Endometrial microvascular endothelial cells (primary cell): ENCODE measurements around the gene PKNOX2. TPM values are rescaled to one million over a fixed set of nuclear protein-coding genes. Genes with fewer than 3 reads are reported as not detected.

ENCODE experiments used
- in situ Hi-C: cut with HindIII; loops from 2 replicates; pipeline ENCODE4 v1.10.0; 2017; ENCODE audit warnings: low sequenced_read_pairs, low pct_unique_long_range_greater_than_20kb; ENCODE audit errors: inconsistent ontology term
- total RNA-seq: library from RNA; depleted of rRNA; stranded (reverse); fragments of >200 nt; gene quantifications from one replicate; pipeline ENCODE4 v1.2.3, GENCODE V29; 2015; ENCODE audit errors: inconsistent ontology term

Gene PKNOX2
- total RNA-seq, 1 donor from 2014 or later: not detected

- in situ Hi-C loops: no loop called here
These were observed 291.3 kb downstream of the PKNOX2 start for GRCh38 chr11:125455851-125456250.

GRCh38 chr11:125457814-125458343, 293.3 kb downstream of the PKNOX2 start:
- in situ Hi-C loops: no loop called here

DNA sequence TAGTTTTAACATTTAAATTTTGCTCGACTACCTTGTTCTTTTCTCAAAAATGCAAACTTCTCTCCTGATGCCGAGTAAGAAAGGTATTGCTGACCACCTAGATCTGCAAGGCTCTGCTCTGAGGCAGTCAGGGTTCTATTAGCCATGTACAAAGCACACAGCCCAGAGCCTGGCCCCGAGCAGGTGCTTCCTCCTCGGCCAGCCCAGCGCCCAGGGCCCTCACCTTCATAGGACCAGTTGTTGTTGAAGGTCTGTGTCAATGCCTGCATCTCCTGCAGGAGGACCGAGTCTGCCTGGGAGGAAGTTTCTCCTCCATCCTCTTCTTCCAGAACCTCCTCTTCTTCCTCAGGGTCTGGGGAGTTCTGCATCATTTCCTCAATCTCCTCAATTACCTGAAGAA, 295.7 kb downstream of the PKNOX2 start:
- in situ Hi-C loops: no loop called here

DNA sequence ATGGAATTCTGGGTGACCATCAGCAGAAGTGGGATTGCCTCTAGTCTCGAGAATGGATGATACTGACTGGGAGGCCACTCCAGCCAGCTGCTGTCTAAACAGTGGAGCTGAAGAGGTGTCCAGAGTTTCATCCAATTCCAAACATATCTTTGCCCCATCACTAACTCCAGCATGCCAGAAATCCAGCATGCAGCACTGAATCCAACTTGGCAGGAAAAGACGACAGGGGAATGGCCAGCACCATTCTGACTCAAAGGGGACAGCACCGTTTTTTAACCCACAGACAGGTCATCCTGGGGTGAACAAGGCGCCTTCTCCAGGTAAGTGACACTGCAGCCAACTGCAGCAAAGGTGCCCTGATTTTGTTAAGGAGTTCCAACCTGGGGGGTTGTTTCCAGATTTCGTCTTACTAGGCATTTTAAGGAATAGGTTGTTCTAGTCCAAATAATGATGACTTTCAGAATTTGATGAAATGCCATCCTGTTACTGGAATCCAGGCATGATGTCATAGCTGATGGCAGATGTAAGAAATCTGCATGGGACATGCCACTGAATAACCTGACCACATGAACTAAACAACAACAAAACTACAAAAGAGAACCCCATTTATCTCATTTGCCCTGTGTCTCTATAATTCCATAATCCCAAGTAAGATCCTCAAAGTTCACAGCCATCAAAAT, 299.2 kb downstream of the PKNOX2 start:
- in situ Hi-C loops: no loop called here

DNA sequence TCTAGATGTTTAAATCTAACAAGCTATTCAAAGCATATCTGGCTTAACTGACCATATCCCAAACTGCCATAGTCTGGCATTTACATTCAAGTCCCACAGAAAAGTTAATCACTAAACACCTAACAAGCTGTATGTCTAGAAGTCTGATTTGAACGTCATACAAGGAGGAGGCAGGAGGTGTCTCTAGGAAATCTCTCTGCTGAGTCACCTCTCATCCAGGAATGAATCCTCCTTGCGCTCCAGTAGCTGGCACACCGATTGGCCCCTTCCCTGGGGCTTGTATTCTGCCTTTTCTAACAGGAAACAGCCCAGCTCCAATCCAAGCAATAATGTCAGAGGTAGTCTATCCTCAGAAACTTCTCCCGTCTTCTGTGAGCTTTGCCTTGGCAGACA, 299.7 kb downstream of the PKNOX2 start:
- in situ Hi-C loops: no loop called here

- in situ Hi-C loops: no loop called here
These were observed 300.1 kb downstream of the PKNOX2 start for GRCh38 chr11:125464666-125465065.

DNA sequence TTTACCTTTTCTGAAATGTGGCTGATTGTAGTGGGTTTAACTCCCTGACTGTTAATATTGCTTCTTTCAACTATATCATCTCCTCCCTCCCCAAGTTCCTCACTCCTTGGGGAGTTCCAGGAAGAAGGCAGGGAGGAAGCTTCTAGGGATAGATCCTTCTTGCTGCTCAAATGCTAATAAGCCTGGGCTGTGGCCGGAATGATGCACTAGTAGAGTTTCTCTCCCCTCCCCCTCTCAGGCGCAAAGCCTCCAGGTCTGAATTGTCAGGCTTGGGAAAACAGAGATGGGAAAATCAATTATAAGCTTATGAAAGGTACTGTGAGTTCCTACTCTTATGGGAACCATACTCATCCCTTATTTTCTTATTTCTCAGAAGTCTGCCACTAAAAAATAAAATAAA, 300.7 kb downstream of the PKNOX2 start:
- in situ Hi-C loops: no loop called here

- in situ Hi-C loops: no loop called here
These were observed 301.1 kb downstream of the PKNOX2 start for GRCh38 chr11:125465701-125466100.

DNA sequence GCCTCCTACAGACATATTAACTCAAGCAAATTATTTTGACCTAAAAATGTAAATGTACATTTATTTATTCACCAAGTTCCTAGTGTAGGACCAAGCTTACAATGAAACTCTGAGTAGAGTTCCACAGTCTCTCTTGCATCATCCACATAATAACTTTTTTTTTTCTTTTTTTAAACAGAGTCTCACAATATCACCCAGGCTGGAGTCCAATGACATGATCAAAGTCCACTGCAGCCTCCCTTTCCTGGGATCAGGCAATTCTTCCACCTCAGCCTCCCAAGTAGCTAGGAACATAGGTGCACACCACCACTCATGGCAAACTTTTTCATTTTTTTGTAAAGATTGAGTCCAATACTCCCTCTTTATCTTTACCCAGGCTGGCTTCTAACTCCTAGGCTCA, 303.5 kb downstream of the PKNOX2 start:
- in situ Hi-C loops: no loop called here

GRCh38 chr11:125468852-125469251, 304.3 kb downstream of the PKNOX2 start:
- in situ Hi-C loops: no loop called here

DNA sequence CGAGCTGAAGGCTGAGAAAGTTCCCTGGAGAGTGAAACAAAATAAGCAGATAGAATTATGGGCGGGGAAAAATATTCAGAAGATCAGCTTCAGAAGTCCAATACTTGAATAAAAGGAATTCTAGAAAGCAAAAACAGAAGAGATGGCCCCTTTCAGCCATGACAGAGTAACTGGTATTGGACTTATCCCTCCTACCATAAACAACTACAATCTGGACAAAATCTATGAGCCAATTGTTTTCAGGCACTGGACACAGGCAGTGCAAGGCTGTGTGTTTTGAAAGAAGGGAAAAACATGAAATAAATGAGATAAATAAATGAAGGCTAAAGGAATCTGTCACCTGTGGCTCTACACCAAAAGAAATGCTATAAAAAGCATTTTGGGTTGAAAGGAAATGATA, 305.8 kb downstream of the PKNOX2 start:
- in situ Hi-C loops: no loop called here

- in situ Hi-C loops: no loop called here
These were observed 312.2 kb downstream of the PKNOX2 start for GRCh38 chr11:125476721-125477120.

- in situ Hi-C loops: no loop called here
These were observed 314.6 kb downstream of the PKNOX2 start for GRCh38 chr11:125479137-125479536.

GRCh38 chr11:125481531-125481930, 317.0 kb downstream of the PKNOX2 start:
- in situ Hi-C loops: no loop called here

Other genes starting within 250 kb of the PKNOX2 start
- not detected for gene HEPN1, start 245.5 kb upstream of the PKNOX2 start, total RNA-seq
- gene HEPACAM, start 228.7 kb upstream of the PKNOX2 start, total RNA-seq: not detected
- gene CCDC15, start 210.5 kb upstream of the PKNOX2 start, total RNA-seq: 11.2 TPM
- gene SLC37A2, start 101.4 kb upstream of the PKNOX2 start, total RNA-seq: 2.3 TPM
- gene TMEM218, start 53.1 kb upstream of the PKNOX2 start, total RNA-seq: 50.9 TPM